Tibial artery (tissue), 4 donors: Measurements from ENCODE around the gene FAM124A.

ENCODE experiments used
- DNase-seq, 2 donors: peaks; one replicate each; pipeline ENCODE4 v3.0.0-alpha.2; 2019
- H3K27ac ChIP-seq, 2 donors: fragments of 200-600 bp; sonication (generic) in 1 of 2; 1 replicate in 1 of 2; 2 replicates in 1 of 2; pipeline ENCODE4 v1.5.1; 2018 to 2019; ENCODE audit warnings: mild to moderate bottlenecking in 1 of 2
- H3K27me3 ChIP-seq, 2 donors: fragments of 200-600 bp; sonication (generic) in 1 of 2; one replicate each; pipeline versions ENCODE4 v1.5.1 to v1.6.0; 2016 to 2019
- H3K36me3 ChIP-seq, 3 donors: fragments of 200-600 bp; sonication (generic) in 2 of 3; one replicate each; pipeline ENCODE4 v1.5.1; 2016 to 2019; ENCODE audit warnings: mild to moderate bottlenecking in 2 of 3
- H3K4me1 ChIP-seq, 4 donors: fragments of 200-600 bp; sonication (generic) in 2 of 4; 1 replicate in 3 of 4; 2 replicates in 1 of 4; pipeline ENCODE4 v1.5.1; 2016 to 2019
- H3K4me3 ChIP-seq, 2 donors: fragments of 200-600 bp; sonication (generic) in 1 of 2; 1 replicate in 1 of 2; 2 replicates in 1 of 2; pipeline ENCODE4 v1.5.1; 2018 to 2019; ENCODE audit warnings: mild to moderate bottlenecking in 2 of 2
- H3K9me3 ChIP-seq, 3 donors: fragments of 200-600 bp; sonication (generic) in 1 of 3; one replicate each; pipeline ENCODE4 v1.5.1; 2016 to 2019
- intact Hi-C: fragments of 100-400 bp; cut with DNase I; formaldehyde crosslinking; loops from one replicate; pipeline ENCODE4 v1.15.0; 2023; ENCODE audit warnings: low total_unique reads
- TF ChIP-seq, protein P1 (sequence below), 2 experiments: fragments of 200-600 bp in 1 of 2; fragments of 450-650 bp in 1 of 2; IDR thresholded peaks; one replicate each; pipeline ENCODE4 v1.5.1; 2017 to 2019; ENCODE audit warnings: antibody characterized with exemption in 2 of 2, mild to moderate bottlenecking in 1 of 2, moderate library complexity in 1 of 2

FAM124A gene

DNA sequence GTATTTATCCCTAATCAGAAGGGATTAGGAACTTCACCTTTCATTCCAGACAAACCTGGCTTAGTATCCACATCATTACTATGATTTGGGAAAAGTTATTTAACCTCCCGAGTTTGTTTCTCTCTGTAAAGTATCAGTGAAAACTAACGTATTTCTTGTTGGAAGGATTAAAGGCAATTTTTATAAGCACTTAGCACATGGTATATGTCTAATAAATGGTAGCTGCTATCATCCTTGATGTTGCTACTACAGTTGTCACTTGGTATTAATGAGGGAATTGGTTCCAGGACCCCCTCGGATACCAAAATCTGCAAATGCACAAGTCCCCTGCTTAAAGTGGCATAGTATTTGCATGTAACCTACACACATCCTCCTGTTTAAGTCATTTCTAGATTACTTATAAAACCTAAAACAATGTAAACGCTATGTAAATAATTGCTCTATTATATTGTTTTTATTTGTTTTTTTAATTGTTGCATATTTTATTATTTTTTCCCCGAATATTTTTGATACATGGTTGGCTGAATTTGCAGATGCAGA lies 42.7 kb upstream of the FAM124A start:
- intact Hi-C loops = no loop called here
- no peaks in the 10 kb centered on the region for H3K4me1 ChIP-seq
- no peak overlapping the region for H3K4me3 ChIP-seq
- DNase-seq = no peak
- H3K36me3 ChIP-seq = no peaks in the 10 kb centered on the region
- TF ChIP-seq, protein P1, sequence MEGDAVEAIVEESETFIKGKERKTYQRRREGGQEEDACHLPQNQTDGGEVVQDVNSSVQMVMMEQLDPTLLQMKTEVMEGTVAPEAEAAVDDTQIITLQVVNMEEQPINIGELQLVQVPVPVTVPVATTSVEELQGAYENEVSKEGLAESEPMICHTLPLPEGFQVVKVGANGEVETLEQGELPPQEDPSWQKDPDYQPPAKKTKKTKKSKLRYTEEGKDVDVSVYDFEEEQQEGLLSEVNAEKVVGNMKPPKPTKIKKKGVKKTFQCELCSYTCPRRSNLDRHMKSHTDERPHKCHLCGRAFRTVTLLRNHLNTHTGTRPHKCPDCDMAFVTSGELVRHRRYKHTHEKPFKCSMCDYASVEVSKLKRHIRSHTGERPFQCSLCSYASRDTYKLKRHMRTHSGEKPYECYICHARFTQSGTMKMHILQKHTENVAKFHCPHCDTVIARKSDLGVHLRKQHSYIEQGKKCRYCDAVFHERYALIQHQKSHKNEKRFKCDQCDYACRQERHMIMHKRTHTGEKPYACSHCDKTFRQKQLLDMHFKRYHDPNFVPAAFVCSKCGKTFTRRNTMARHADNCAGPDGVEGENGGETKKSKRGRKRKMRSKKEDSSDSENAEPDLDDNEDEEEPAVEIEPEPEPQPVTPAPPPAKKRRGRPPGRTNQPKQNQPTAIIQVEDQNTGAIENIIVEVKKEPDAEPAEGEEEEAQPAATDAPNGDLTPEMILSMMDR (IDR thresholded peaks at IDR 0.05) = no peak
- no peaks in the 10 kb centered on the region for H3K9me3 ChIP-seq
- peaks cover 0 to 7% of the 10 kb centered on the region in 2 donors for H3K27me3 ChIP-seq
- no peak overlapping the region for H3K27ac ChIP-seq

DNA sequence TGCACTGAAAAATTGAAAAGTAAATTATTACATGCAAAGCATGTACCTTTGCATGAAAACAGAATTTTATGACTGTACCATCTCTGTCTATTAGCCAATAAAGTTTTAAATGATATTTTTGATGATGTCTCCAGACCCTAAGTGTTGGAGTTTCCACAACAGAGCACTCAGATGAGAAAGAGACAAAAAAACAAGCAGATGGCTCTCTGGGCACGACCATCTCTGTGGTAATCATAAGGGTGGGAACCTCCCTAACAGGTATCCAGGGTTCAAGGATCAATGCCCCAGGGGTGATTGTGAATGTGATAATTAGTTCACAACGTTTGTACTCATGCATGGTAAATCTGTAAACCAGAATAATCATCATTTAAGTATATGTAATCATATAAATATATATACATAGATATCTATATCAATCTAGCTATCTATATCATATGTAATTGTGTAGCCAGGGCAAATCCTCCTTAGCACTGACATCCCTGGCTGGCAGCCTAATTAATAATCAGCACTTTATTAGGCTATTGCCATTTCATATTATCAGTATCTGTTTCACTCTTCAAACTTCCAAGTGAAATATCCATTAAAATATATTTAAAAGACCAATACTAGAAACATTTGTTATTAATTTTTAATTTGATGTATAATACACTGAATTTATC lies 41.2 kb upstream of the FAM124A start:
- Histone ChIP-seq H3K4me1 (no peaks in the 10 kb centered on the region), H3K27ac (no peak overlapping the region), H3K36me3 (no peaks in the 10 kb centered on the region), H3K27me3 (peaks cover 0 to 7% of the 10 kb centered on the region in 2 donors), H3K4me3 (no peak overlapping the region), H3K9me3 (no peaks in the 10 kb centered on the region)
- no peak for DNase-seq
- intact Hi-C loops = no loop called here
- TF ChIP-seq, protein P1 (IDR thresholded peaks at IDR 0.05) = no peak

DNA sequence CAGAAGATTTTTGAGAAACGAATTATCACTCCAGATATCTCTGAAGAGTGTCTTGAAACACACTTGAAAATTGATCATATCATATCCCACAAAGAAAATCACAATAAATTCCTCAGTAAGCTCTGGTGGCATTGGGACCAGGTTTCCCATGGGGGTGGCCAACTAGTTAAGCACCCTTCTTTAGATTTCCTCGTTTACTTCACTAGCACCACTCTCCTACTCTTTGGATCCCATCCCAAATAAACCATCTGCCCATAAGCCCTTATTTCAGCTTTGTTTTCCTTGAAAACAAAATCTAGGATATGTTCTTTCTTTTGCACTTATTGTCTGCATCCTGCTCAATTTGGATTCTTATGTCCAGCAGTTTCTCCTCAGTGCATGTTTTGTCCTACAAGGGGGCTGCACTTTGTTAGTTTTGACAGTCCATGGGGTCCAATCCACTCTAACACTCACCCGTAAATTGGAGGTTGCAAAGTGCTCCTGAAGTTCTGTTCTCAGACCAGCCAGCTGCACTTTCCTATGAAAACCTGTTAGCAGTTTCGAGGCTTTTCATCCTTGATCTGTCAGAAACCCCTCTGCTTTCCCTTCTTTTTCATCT lies 40.3 kb upstream of the FAM124A start:
- intact Hi-C loops = no loop called here
- Histone ChIP-seq H3K27me3 (peaks cover 0 to 7% of the 10 kb centered on the region in 2 donors), H3K4me3 (no peak overlapping the region), H3K9me3 (no peaks in the 10 kb centered on the region), H3K27ac (no peak overlapping the region), H3K4me1 (no peaks in the 10 kb centered on the region), H3K36me3 (no peaks in the 10 kb centered on the region)
- TF ChIP-seq, protein P1 (IDR thresholded peaks at IDR 0.05) = no peak
- DNase-seq = no peak

DNA sequence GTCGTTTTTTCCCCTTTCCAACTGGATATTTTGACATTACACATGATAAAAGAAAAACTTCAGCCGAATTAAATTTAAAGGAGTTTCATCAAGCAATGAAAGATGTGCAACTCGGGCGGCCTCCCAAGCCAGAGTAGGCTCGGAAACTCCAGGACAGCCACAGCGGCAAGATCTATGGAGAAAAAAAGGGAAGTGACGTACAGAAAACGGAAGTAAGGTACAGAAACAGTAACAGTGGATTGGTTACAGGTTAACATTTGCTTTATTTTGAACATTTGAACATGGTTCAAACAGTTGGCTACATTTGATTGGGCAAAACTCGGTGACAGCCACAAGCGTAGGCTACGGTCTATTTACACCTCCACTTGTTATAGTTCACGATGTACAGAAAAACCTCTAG lies 30.5 kb upstream of the FAM124A start:
- TF ChIP-seq, protein P1 (IDR thresholded peaks at IDR 0.05) = no peak
- Histone ChIP-seq H3K27me3 (no peaks in the 10 kb centered on the region), H3K9me3 (no peaks in the 10 kb centered on the region), H3K4me1 (no peaks in the 10 kb centered on the region), H3K36me3 (no peaks in the 10 kb centered on the region), H3K27ac (no peak overlapping the region), H3K4me3 (no peak overlapping the region)
- intact Hi-C loops = no loop called here
- no peak for DNase-seq

DNA sequence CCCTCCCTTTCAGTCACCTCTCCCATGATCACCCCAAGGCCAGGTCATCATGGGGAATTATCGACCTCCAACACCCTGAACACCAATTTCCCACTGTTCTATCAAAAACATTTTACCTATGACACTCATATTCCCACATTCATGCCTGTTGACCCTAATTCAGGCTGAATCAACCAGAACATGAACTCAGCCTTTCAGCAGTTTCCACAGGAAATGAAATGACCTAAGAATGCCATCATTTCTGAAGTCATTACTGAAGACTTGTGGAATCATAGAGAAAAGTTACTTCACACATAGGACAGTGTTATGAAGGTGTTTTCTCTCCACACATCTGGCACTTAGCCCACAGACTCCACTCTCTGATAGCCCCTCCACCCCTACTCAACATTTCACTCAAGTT lies 29.9 kb upstream of the FAM124A start:
- H3K4me3 ChIP-seq = no peak overlapping the region
- no peak overlapping the region for H3K27ac ChIP-seq
- intact Hi-C loops = no loop called here
- no peaks in the 10 kb centered on the region for H3K9me3 ChIP-seq
- H3K27me3 ChIP-seq = no peaks in the 10 kb centered on the region
- TF ChIP-seq, protein P1 (IDR thresholded peaks at IDR 0.05) = no peak
- no peaks in the 10 kb centered on the region for H3K36me3 ChIP-seq
- no peak for DNase-seq
- no peaks in the 10 kb centered on the region for H3K4me1 ChIP-seq
